Measurements from ENCODE around the gene KLF13. TPM values are rescaled to one million over a fixed set of nuclear protein-coding genes. Genes with fewer than 3 reads are reported as not detected.

The KLF13 gene
- total and polyA plus RNA-seq, 2 experiments from 2014 or later = 23.5 to 28.6 TPM

DNA sequence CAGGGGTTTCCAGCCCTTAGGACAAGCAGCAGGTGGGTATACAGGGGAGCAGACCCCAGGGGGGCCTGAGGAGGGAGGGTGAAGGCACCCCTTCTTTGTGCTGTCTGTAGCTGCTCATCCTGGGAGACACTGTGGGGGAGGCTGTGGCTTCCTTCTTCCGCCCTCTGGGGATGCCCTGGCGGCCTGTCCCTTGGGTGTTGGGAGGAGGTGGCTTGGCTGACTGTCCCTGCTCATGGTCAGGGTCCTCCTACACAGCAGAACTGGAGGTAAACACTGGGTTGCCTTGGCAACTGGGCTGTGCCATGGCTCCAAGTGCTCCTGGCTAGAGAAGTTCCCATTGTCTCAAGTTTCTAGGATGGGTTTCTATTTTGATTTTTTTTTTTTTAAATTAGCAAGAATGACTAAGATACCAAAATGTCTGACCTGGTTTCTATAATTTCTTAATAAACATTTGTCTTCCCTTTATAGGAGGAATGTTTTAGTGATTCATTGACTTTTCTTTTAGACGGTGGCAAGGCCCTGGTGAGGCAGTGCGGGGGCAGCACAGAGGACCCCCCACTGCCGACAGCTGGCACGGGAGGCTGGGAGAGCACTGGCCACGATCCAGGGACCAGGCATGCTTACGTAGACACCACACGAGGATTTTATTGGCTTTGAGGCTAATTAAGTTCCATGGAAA is 12.4 kb downstream of the KLF13 start (continued):
- no peak for TF ChIP-seq EZH2phosphoT487 (IDR thresholded peaks at IDR 0.05; ENCODE audit: unreplicated experiment)
- no peak for TF ChIP-seq JUNB (IDR thresholded peaks at IDR 0.05; ENCODE audit: unreplicated experiment)
- no peak for TF ChIP-seq STAT1 (IDR thresholded peaks at IDR 0.05; ENCODE audit: unreplicated experiment)
- TF ChIP-seq CREB1 (CRISPR knock-in tag; IDR thresholded peaks at IDR 0.05; ENCODE audit: low read depth) = no peak
- TF ChIP-seq ZNF331 (CRISPR knock-in tag; IDR thresholded peaks at IDR 0.05; ENCODE audit: low read depth) = no peak
- TF ChIP-seq, protein P1, sequence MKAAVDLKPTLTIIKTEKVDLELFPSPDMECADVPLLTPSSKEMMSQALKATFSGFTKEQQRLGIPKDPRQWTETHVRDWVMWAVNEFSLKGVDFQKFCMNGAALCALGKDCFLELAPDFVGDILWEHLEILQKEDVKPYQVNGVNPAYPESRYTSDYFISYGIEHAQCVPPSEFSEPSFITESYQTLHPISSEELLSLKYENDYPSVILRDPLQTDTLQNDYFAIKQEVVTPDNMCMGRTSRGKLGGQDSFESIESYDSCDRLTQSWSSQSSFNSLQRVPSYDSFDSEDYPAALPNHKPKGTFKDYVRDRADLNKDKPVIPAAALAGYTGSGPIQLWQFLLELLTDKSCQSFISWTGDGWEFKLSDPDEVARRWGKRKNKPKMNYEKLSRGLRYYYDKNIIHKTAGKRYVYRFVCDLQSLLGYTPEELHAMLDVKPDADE (IDR thresholded peaks at IDR 0.05) = no peak
- no peak for TF ChIP-seq POLR2AphosphoS5 (IDR thresholded peaks at IDR 0.05; ENCODE audit: low read depth)
- TF ChIP-seq EZH2 (IDR thresholded peaks at IDR 0.05; ENCODE audit: low read depth, unreplicated experiment) = no peak
- TF ChIP-seq, protein P2, sequence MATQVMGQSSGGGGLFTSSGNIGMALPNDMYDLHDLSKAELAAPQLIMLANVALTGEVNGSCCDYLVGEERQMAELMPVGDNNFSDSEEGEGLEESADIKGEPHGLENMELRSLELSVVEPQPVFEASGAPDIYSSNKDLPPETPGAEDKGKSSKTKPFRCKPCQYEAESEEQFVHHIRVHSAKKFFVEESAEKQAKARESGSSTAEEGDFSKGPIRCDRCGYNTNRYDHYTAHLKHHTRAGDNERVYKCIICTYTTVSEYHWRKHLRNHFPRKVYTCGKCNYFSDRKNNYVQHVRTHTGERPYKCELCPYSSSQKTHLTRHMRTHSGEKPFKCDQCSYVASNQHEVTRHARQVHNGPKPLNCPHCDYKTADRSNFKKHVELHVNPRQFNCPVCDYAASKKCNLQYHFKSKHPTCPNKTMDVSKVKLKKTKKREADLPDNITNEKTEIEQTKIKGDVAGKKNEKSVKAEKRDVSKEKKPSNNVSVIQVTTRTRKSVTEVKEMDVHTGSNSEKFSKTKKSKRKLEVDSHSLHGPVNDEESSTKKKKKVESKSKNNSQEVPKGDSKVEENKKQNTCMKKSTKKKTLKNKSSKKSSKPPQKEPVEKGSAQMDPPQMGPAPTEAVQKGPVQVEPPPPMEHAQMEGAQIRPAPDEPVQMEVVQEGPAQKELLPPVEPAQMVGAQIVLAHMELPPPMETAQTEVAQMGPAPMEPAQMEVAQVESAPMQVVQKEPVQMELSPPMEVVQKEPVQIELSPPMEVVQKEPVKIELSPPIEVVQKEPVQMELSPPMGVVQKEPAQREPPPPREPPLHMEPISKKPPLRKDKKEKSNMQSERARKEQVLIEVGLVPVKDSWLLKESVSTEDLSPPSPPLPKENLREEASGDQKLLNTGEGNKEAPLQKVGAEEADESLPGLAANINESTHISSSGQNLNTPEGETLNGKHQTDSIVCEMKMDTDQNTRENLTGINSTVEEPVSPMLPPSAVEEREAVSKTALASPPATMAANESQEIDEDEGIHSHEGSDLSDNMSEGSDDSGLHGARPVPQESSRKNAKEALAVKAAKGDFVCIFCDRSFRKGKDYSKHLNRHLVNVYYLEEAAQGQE (IDR thresholded peaks at IDR 0.05; ENCODE audit: unreplicated experiment) = no peak
- TF ChIP-seq, protein P3, sequence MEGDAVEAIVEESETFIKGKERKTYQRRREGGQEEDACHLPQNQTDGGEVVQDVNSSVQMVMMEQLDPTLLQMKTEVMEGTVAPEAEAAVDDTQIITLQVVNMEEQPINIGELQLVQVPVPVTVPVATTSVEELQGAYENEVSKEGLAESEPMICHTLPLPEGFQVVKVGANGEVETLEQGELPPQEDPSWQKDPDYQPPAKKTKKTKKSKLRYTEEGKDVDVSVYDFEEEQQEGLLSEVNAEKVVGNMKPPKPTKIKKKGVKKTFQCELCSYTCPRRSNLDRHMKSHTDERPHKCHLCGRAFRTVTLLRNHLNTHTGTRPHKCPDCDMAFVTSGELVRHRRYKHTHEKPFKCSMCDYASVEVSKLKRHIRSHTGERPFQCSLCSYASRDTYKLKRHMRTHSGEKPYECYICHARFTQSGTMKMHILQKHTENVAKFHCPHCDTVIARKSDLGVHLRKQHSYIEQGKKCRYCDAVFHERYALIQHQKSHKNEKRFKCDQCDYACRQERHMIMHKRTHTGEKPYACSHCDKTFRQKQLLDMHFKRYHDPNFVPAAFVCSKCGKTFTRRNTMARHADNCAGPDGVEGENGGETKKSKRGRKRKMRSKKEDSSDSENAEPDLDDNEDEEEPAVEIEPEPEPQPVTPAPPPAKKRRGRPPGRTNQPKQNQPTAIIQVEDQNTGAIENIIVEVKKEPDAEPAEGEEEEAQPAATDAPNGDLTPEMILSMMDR (conservative IDR thresholded peaks at IDR 0.05; ENCODE audit: low read depth in 2 of 2) = no peak

DNA sequence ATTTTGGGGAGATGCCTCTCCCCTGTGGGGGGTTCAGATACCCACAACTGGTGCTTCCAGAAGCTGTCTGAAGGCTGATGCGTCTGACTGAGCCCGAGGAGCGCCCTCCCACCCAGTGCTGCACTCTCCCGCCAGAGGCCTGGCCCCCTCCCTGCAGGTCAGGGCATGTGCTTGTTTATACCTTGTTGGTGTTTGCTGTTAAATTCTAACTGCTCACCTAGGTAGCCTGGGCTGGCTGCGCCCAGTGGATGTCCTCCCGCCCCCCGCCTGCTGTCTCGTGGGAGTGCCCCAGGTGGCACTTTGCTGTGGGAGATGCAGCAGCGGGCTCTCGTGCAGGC is 12.9 kb downstream of the KLF13 start:
- Histone ChIP-seq H4K20me1 (replicated peaks; ENCODE audit: insufficient read depth) (peaks cover 9% of the 10 kb centered on the region), H3F3A (replicated peaks; ENCODE audit: low read depth) (no peaks in the 10 kb centered on the region), H3K4me1 (ENCODE audit: insufficient read depth) (peaks cover 7% of the 10 kb centered on the region), H3K4me3 (no peak overlapping the region), H3K27ac (ENCODE audit: low read depth) (peak overlapping the region; percentile 19; the same call in 1 of the 2 replicates), H3K36me3 (ENCODE audit: insufficient read depth) (no peaks in the 10 kb centered on the region), H3K4me2 (no peak overlapping the region), H3K79me2 (replicated peaks; ENCODE audit: insufficient read depth) (peaks cover 90% of the 10 kb centered on the region), H2AFZ (no peak overlapping the region), H3K27me3 (ENCODE audit: insufficient read depth) (no peaks in the 10 kb centered on the region), H3K9me2 (ENCODE audit: insufficient read depth) (no peaks in the 10 kb centered on the region)
- no peak overlapping the region for H3K27ac Mint-ChIP-seq
- ATAC-seq (no peak; the same call in 1 of the 3 replicates), DNase-seq (ENCODE audit: low spot score) (no peak)
- H3K9me3 Mint-ChIP-seq = no peaks in the 10 kb centered on the region; the same call in 2 of the 3 replicates
- peaks cover 7% of the 10 kb centered on the region for H3K27me3 Mint-ChIP-seq (ENCODE audit: insufficient read depth, low read depth, poor library complexity)
- H3K4me3 Mint-ChIP-seq = no peak overlapping the region
- peaks cover 36% of the 10 kb centered on the region for H3K4me1 Mint-ChIP-seq
- no peaks in the 10 kb centered on the region for H3K36me3 Mint-ChIP-seq (ENCODE audit: low read depth)
- TF ChIP-seq ZNF331 (CRISPR knock-in tag; IDR thresholded peaks at IDR 0.05; ENCODE audit: low read depth) = no peak
- TF ChIP-seq POLR2AphosphoS5 (IDR thresholded peaks at IDR 0.05; ENCODE audit: low read depth) = no peak
- TF ChIP-seq ZNF114 (CRISPR knock-in tag; IDR thresholded peaks at IDR 0.05) = no peak
- TF ChIP-seq, protein P1 (IDR thresholded peaks at IDR 0.05) = no peak
